ENCODE results near the gene LRRC47. TPM values are rescaled to one million over a fixed set of nuclear protein-coding genes. Genes with fewer than 3 reads are reported as not detected.

Gene LRRC47
- total and polyA plus RNA-seq, 2 of the 13 experiments (the other 11 are each of a cell fraction or from before 2014, with no cell fraction given): 18.3 to 52.5 TPM

- no peak for TF ChIP-seq GMEB2 (CRISPR knock-in tag; IDR thresholded peaks at IDR 0.05; ENCODE audit: low read depth)
- TF ChIP-seq ZBTB10 (CRISPR knock-in tag; IDR thresholded peaks at IDR 0.05; ENCODE audit: borderline replicate concordance): peak; percentile 97
- 0 out of 2 replicates have a peak, but pooled peaks have one; percentile 37 for TF ChIP-seq SIX1 (CRISPR knock-in tag; IDR thresholded peaks at IDR 0.05; ENCODE audit: borderline replicate concordance)
- no peak for TF ChIP-seq CEBPZ (IDR thresholded peaks at IDR 0.05; ENCODE audit: low read length)
- no peak for TF ChIP-seq CCAR2 (optimal IDR thresholded peaks at IDR 0.05; ENCODE audit: low read depth, low read length)
- TF ChIP-seq IRF1 (CRISPR knock-in tag; IDR thresholded peaks at IDR 0.05; ENCODE audit: low read depth): no peak
- TF ChIP-seq ATF4 (CRISPR knock-in tag; IDR thresholded peaks at IDR 0.05): peak in 1 of 2 experiments; percentile 58; a peak in 2 of 4 replicates
- TF ChIP-seq PLSCR1 (CRISPR knock-in tag; IDR thresholded peaks at IDR 0.05; ENCODE audit: borderline replicate concordance): no peak
- TF ChIP-seq CBX5 (CRISPR knock-in tag; IDR thresholded peaks at IDR 0.05; ENCODE audit: borderline replicate concordance): peak; percentile 72; the same call in 1 of the 2 replicates
- 0 out of 2 replicates have a peak, but pooled peaks have one; percentile 57 for TF ChIP-seq ZNF639 (CRISPR knock-in tag; conservative IDR thresholded peaks at IDR 0.05)
- peak; percentile 42 for TF ChIP-seq HNRNPLL (IDR thresholded peaks at IDR 0.05; ENCODE audit: low read depth, low read length, poor library complexity, severe bottlenecking)
- peak; percentile 72; the same call in 1 of the 2 replicates for TF ChIP-seq ZNF451 (CRISPR knock-in tag; IDR thresholded peaks at IDR 0.05)
- peak; percentile 78 for TF ChIP-seq RXRA (CRISPR knock-in tag; IDR thresholded peaks at IDR 0.05)
- no peak; the same call in 1 of the 2 replicates for TF ChIP-seq ZBTB3 (CRISPR knock-in tag; IDR thresholded peaks at IDR 0.05; ENCODE audit: borderline replicate concordance, low read depth)
- no peak for TF ChIP-seq RFX5 (IDR thresholded peaks at IDR 0.05; ENCODE audit: low read depth, low read length)
These were observed 20.6 kb downstream of the LRRC47 start (continued) for GRCh38 chr1:3775490-3776230.
